NCI-H2171 treated with DMSO at 0.1 percent for 48 hours (cell line): ENCODE data around the gene PCYT2.

Experiments used
- DNase-seq: peaks from one replicate; lab custom pipeline; 2025; lab: John Stamatoyannopoulos, UW

The PCYT2 gene

DNA sequence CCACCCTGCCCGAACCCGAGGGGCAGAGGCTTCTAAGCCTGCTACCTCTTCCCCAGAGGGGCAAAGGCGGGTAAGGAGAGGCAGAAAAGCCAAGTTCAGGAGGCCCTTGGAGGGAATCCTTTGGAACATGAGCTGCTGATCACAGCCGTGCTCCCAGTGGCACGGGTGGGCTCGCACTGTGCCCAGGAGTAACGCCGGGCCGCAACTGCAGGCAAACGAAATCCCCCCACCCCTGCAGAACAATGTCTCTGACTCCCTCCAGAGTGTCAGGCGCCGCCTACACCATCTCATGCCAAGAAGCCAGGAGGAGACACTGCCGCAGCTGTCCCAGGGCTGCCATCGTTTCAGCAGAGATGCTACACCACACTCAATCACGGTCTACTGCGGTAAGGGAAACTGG is 59.8 kb downstream of the PCYT2 start:
- no peak for DNase-seq
